NT2/D1 (cell line): ENCODE data around the gene SOX6.

Experiments
- DNase-seq: peaks from one replicate; pipeline ENCODE4 v3.0.0-alpha.2; 2011; ENCODE audit warnings: low read depth, low spot score
- H3K27me3 ChIP-seq: 2 replicates; pipeline ENCODE4 v1.6.0; 2011; ENCODE audit warnings: mild to moderate bottlenecking; ENCODE audit not compliant: insufficient read length, insufficient read depth
- H3K36me3 ChIP-seq: 2 replicates; pipeline ENCODE4 v1.6.1; 2011; ENCODE audit warnings: mild to moderate bottlenecking, low read length, mixed read lengths; ENCODE audit not compliant: insufficient read depth, insufficient read length
- H3K4me1 ChIP-seq: 2 replicates; pipeline ENCODE4 v1.5.1; 2011; ENCODE audit not compliant: insufficient read depth, insufficient read length
- H3K4me3 ChIP-seq: 2 replicates; pipeline ENCODE4 v1.5.1; 2011; ENCODE audit warnings: low read depth; ENCODE audit not compliant: insufficient read length
- H3K9ac ChIP-seq: 2 replicates; pipeline ENCODE4 v1.6.0; 2011; ENCODE audit warnings: low read depth; ENCODE audit not compliant: insufficient read length
- H3K9me3 ChIP-seq: 2 replicates; pipeline ENCODE4 v1.5.1; 2011; ENCODE audit warnings: mild to moderate bottlenecking, low read length; ENCODE audit not compliant: insufficient read depth
- SUZ12 ChIP-seq: IDR thresholded peaks from 2 replicates; pipeline ENCODE4 v1.6.1; 2011; ENCODE audit not compliant: insufficient read length, insufficient read depth; ENCODE audit errors: extremely low read depth
- YY1 ChIP-seq: IDR thresholded peaks from 2 replicates; pipeline ENCODE4 v1.6.1; 2011; ENCODE audit not compliant: insufficient read length, insufficient read depth
- ZNF274 ChIP-seq: IDR thresholded peaks from 2 replicates; pipeline ENCODE4 v1.6.1; 2011; ENCODE audit warnings: mild to moderate bottlenecking, low read depth, low read length

Gene SOX6

GRCh38 chr11:16299884-16300782 is 56.2 kb downstream of the SOX6 start:
- no peak for DNase-seq
- Histone ChIP-seq H3K27me3 (no peaks in the 10 kb centered on the region), H3K9me3 (no peaks in the 10 kb centered on the region), H3K4me1 (no peaks in the 10 kb centered on the region), H3K4me3 (no peak overlapping the region), H3K36me3 (no peaks in the 10 kb centered on the region), H3K9ac (no peak overlapping the region)
- TF ChIP-seq SUZ12, result no peak
- TF ChIP-seq ZNF274, result no peak
- TF ChIP-seq YY1, result no peak

- DNase-seq, result no peak
- no peak overlapping the region for H3K4me3 ChIP-seq
- H3K36me3 ChIP-seq, result no peaks in the 10 kb centered on the region
- no peaks in the 10 kb centered on the region for H3K4me1 ChIP-seq
- no peaks in the 10 kb centered on the region for H3K9me3 ChIP-seq
- TF ChIP-seq YY1 (no peak), SUZ12 (no peak), ZNF274 (no peak)
- no peaks in the 10 kb centered on the region for H3K27me3 ChIP-seq
- no peak overlapping the region for H3K9ac ChIP-seq
Measured at GRCh38 chr11:16299390-16299789, 57.0 kb downstream of the SOX6 start.

- Histone ChIP-seq H3K9me3 (no peaks in the 10 kb centered on the region), H3K9ac (no peak overlapping the region), H3K4me1 (no peaks in the 10 kb centered on the region), H3K4me3 (no peak overlapping the region), H3K27me3 (no peaks in the 10 kb centered on the region), H3K36me3 (no peaks in the 10 kb centered on the region)
- DNase-seq, result no peak
- no peak for TF ChIP-seq YY1
- TF ChIP-seq SUZ12, result no peak
- no peak for TF ChIP-seq ZNF274
Measured at GRCh38 chr11:16297332-16297731, 59.0 kb downstream of the SOX6 start.

- no peak for DNase-seq
- no peaks in the 10 kb centered on the region for H3K9me3 ChIP-seq
- no peaks in the 10 kb centered on the region for H3K4me1 ChIP-seq
- TF ChIP-seq ZNF274 (no peak), YY1 (no peak), SUZ12 (no peak)
- H3K36me3 ChIP-seq, result no peaks in the 10 kb centered on the region
- no peak overlapping the region for H3K4me3 ChIP-seq
- H3K9ac ChIP-seq, result no peak overlapping the region
- H3K27me3 ChIP-seq, result no peaks in the 10 kb centered on the region
Measured at GRCh38 chr11:16296273-16296672, 60.1 kb downstream of the SOX6 start.

- Histone ChIP-seq H3K9me3 (no peaks in the 10 kb centered on the region), H3K9ac (no peak overlapping the region)
- no peak for DNase-seq
Measured at GRCh38 chr11:16295592-16295991, 60.8 kb downstream of the SOX6 start.

GRCh38 chr11:16293204-16293681 is 63.1 kb downstream of the SOX6 start:
- DNase-seq, result no peak
- H3K36me3 ChIP-seq, result no peaks in the 10 kb centered on the region
- TF ChIP-seq SUZ12 (no peak), YY1 (no peak), ZNF274 (no peak)
- no peak overlapping the region for H3K9ac ChIP-seq
- H3K9me3 ChIP-seq, result no peaks in the 10 kb centered on the region
- no peak overlapping the region for H3K4me3 ChIP-seq
- no peaks in the 10 kb centered on the region for H3K4me1 ChIP-seq
- no peaks in the 10 kb centered on the region for H3K27me3 ChIP-seq

More at GRCh38 chr11:16295592-16295991, 60.8 kb downstream of the SOX6 start:
- no peaks in the 10 kb centered on the region for H3K27me3 ChIP-seq
- H3K36me3 ChIP-seq, result no peaks in the 10 kb centered on the region
- TF ChIP-seq YY1 (no peak), ZNF274 (no peak), SUZ12 (no peak)
- H3K4me1 ChIP-seq, result no peaks in the 10 kb centered on the region
- H3K4me3 ChIP-seq, result no peak overlapping the region

- DNase-seq, result no peak
- no peaks in the 10 kb centered on the region for H3K9me3 ChIP-seq
- no peaks in the 10 kb centered on the region for H3K36me3 ChIP-seq
- H3K4me1 ChIP-seq, result no peaks in the 10 kb centered on the region
- no peaks in the 10 kb centered on the region for H3K27me3 ChIP-seq
- TF ChIP-seq YY1 (no peak), SUZ12 (no peak), ZNF274 (no peak)
- H3K4me3 ChIP-seq, result no peak overlapping the region
- no peak overlapping the region for H3K9ac ChIP-seq
Measured at GRCh38 chr11:16292167-16292859, 64.0 kb downstream of the SOX6 start.
